NCI-H345 (cell line): Measurements from ENCODE around the gene ARHGAP15.

Experiments used
- DNase-seq: peaks from one replicate; lab custom pipeline; 2025; lab: John Stamatoyannopoulos, UW

ARHGAP15 gene

GRCh38 chr2:143399631-143400069 lies 270.4 kb downstream of the ARHGAP15 start:
- no peak for DNase-seq

GRCh38 chr2:143401861-143402260 lies 272.6 kb downstream of the ARHGAP15 start:
- no peak for DNase-seq

GRCh38 chr2:143402451-143402850 lies 273.2 kb downstream of the ARHGAP15 start:
- DNase-seq: no peak

GRCh38 chr2:143410082-143410897 lies 281.1 kb downstream of the ARHGAP15 start:
- no peak for DNase-seq

GRCh38 chr2:143415571-143415970 lies 286.4 kb downstream of the ARHGAP15 start:
- DNase-seq: no peak

GRCh38 chr2:143417428-143417827 lies 288.2 kb downstream of the ARHGAP15 start:
- no peak for DNase-seq

- no peak for DNase-seq
Measured at GRCh38 chr2:143420313-143420712, 291.1 kb downstream of the ARHGAP15 start.

GRCh38 chr2:143422681-143423080 lies 293.5 kb downstream of the ARHGAP15 start:
- no peak for DNase-seq

GRCh38 chr2:143425896-143426295 lies 296.7 kb downstream of the ARHGAP15 start:
- no peak for DNase-seq

- no peak for DNase-seq
Measured at GRCh38 chr2:143426296-143426695, 297.1 kb downstream of the ARHGAP15 start.

GRCh38 chr2:143428700-143429099 lies 299.5 kb downstream of the ARHGAP15 start:
- DNase-seq: no peak

GRCh38 chr2:143429932-143430679 lies 300.9 kb downstream of the ARHGAP15 start:
- no peak for DNase-seq

GRCh38 chr2:143431316-143431715 lies 302.1 kb downstream of the ARHGAP15 start:
- no peak for DNase-seq

GRCh38 chr2:143433251-143433650 lies 304.0 kb downstream of the ARHGAP15 start:
- DNase-seq: no peak

GRCh38 chr2:143433840-143434239 lies 304.6 kb downstream of the ARHGAP15 start:
- DNase-seq: no peak

- no peak for DNase-seq
Measured at GRCh38 chr2:143434445-143434844, 305.2 kb downstream of the ARHGAP15 start.

- DNase-seq: no peak
Measured at GRCh38 chr2:143435131-143435530, 305.9 kb downstream of the ARHGAP15 start.

- DNase-seq: no peak
Measured at GRCh38 chr2:143436951-143437350, 307.7 kb downstream of the ARHGAP15 start.

GRCh38 chr2:143440411-143441012 lies 311.3 kb downstream of the ARHGAP15 start:
- no peak for DNase-seq

GRCh38 chr2:143442193-143442592 lies 313.0 kb downstream of the ARHGAP15 start:
- no peak for DNase-seq

GRCh38 chr2:143451642-143452281 lies 322.5 kb downstream of the ARHGAP15 start:
- no peak for DNase-seq

GRCh38 chr2:143452817-143453451 lies 323.7 kb downstream of the ARHGAP15 start:
- no peak for DNase-seq
